K562 (cell line): Measurements from ENCODE around the gene DAG1. TPM values are rescaled to one million over a fixed set of nuclear protein-coding genes. Genes with fewer than 3 reads are reported as not detected.

Experiments
- ATAC-seq: fragments of 200-7000 bp; cut with Tn5 transposase; 3 replicates; pipeline ENCODE4 v1.9.1; 2020; ENCODE audit warnings: moderate library complexity
- BruUV-seq: library from RNA; stranded (reverse); fragments of 400-500 nt; replicated peaks from 2 replicates; lab custom pipeline; 2021; lab: Mats Ljungman, UMichigan
- CTCF ChIA-PET: fragments of 300-600 bp; formaldehyde crosslinking; extraction: SDS; loops from one replicate; lab custom pipeline; 2021; ENCODE audit warnings: low intra/inter-chr PET ratio; lab: Yijun Ruan, JAX
- POLR2A ChIA-PET: fragments of 300-600, 350-650 bp; sonication (Branson Sonifier 250); formaldehyde crosslinking; extraction: SDS; loops from one replicate; lab custom pipeline; 2021; ENCODE audit warnings: antibody characterized with exemption, inconsistent platforms; lab: Yijun Ruan, JAX
- DNase-seq, 4 experiments: peaks; one replicate each; pipeline versions ENCODE4 v3.0.0 to v3.0.0-alpha.2; 2011 to 2018; ENCODE audit warnings: low spot score in 3 of 4, mixed read lengths in 3 of 4; ENCODE audit errors: extremely low read depth in 1 of 4
- FAIRE-seq: peaks from 2 replicates; lab custom pipeline; 2011; peaks lifted over from hg19 to GRCh38; lab: Jason Lieb, UNC
- H2AFZ ChIP-seq: 2 replicates; pipeline ENCODE4 v1.6.0; 2011; ENCODE audit warnings: low read depth, low read length, control low read depth, inconsistent platforms
- H3K27ac ChIP-seq: fragments of 200-600 bp; 3 replicates; pipeline ENCODE4 v1.8.0; 2011; ENCODE audit warnings: low read depth, mild to moderate bottlenecking, control low read depth, inconsistent platforms, low read length, moderate library complexity, mixed read lengths; ENCODE audit errors: extremely low read depth
- H3K27me3 ChIP-seq, 2 experiments: fragments of 300-600 bp in 1 of 2; 2 replicates in 1 of 2; 3 replicates in 1 of 2; pipeline versions ENCODE4 v1.6.0 to v1.8.0; 2011; ENCODE audit warnings: inconsistent platforms in 2 of 2, low read length in 2 of 2, mild to moderate bottlenecking in 1 of 2, mixed read lengths in 1 of 2, moderate library complexity in 1 of 2; ENCODE audit not compliant: control insufficient read depth in 2 of 2, insufficient read depth in 2 of 2
- H3K36me3 ChIP-seq: fragments of 300-600 bp; 3 replicates; pipeline ENCODE4 v1.8.0; 2011; ENCODE audit warnings: mild to moderate bottlenecking, low read length, inconsistent platforms; ENCODE audit not compliant: control insufficient read depth, insufficient read depth
- H3K4me1 ChIP-seq, 2 experiments: fragments of 200-600 bp in 1 of 2; replicated peaks in 1 of 2; 2 replicates in 1 of 2; 3 replicates in 1 of 2; pipeline versions ENCODE4 v1.5.1 to v1.8.0; 2011; ENCODE audit warnings: inconsistent platforms in 2 of 2, low read length in 2 of 2, mild to moderate bottlenecking in 1 of 2, mixed read lengths in 1 of 2, moderate library complexity in 1 of 2; ENCODE audit not compliant: control insufficient read depth in 2 of 2, insufficient read depth in 2 of 2
- H3K4me2 ChIP-seq: 2 replicates; pipeline ENCODE4 v1.6.1; 2011; ENCODE audit warnings: low read length, control low read depth, inconsistent platforms, mixed read lengths; ENCODE audit not compliant: insufficient read depth
- H3K4me3 ChIP-seq: fragments of 200-600 bp; sonication (generic), shearing (Covaris generic); 2 replicates; pipeline ENCODE4 v1.5.1; 2016; ENCODE audit warnings: control low read depth, inconsistent platforms
- H3K79me2 ChIP-seq: fragments of 200-600 bp; 3 replicates; pipeline ENCODE4 v1.8.0; 2011; ENCODE audit warnings: low read length, inconsistent platforms; ENCODE audit not compliant: control insufficient read depth, insufficient read depth
- H3K9ac ChIP-seq, 2 experiments: 2 replicates each; pipeline versions ENCODE4 v1.6.0 to v1.6.1; 2011; ENCODE audit warnings: low read depth in 2 of 2, low read length in 2 of 2, control low read depth in 1 of 2, inconsistent platforms in 1 of 2, mild to moderate bottlenecking in 1 of 2, mixed read lengths in 1 of 2; ENCODE audit not compliant: insufficient read depth in 1 of 2
- H3K9me1 ChIP-seq: one replicate; pipeline ENCODE4 v1.6.0; 2011; ENCODE audit warnings: inconsistent platforms, mild to moderate bottlenecking, low read length, moderate library complexity; ENCODE audit not compliant: control insufficient read depth, insufficient read depth
- H3K9me3 ChIP-seq: replicated peaks from 2 replicates; pipeline ENCODE4 v1.5.1; 2011; ENCODE audit warnings: low read depth, low read length, inconsistent platforms; ENCODE audit not compliant: control insufficient read depth, insufficient read depth
- H4K20me1 ChIP-seq: replicated peaks from 2 replicates; pipeline ENCODE4 v1.6.1; 2011; ENCODE audit warnings: low read length, inconsistent platforms, mixed read lengths; ENCODE audit not compliant: control insufficient read depth, insufficient read depth
- ZNF518B ChIP-seq: fragments of 250-450 bp; sonication (Bioruptor Pico); IDR thresholded peaks from 2 replicates; pipeline ENCODE4 v1.5.0; 2021; ENCODE audit warnings: mild to moderate bottlenecking, moderate library complexity
- WGBS: fragments of 100-300 bp; shearing (Covaris generic); methylation state at CpG from one replicate; pipeline ENCODE4 v1.1.6; 2016; ENCODE audit warnings: low coverage, mixed read lengths; ENCODE audit not compliant: insufficient coverage; ENCODE audit errors: missing lambda C conversion rate; 5-methylcytosine and 5-hydroxymethylcytosine counted together
- in situ Hi-C: fragments of 300-500 bp; cut with MboI; formaldehyde crosslinking; loops from 4 replicates; pipeline ENCODE4 v1.15.0; 2018; ENCODE audit warnings: inconsistent platforms, mixed read lengths
- intact Hi-C: fragments of 100-400 bp; cut with micrococcal nuclease; formaldehyde crosslinking; loops from 2 replicates; pipeline ENCODE4 v1.14.2; 2022
- polyA plus RNA-seq, 8 experiments: library from polyadenylated mRNA; depleted of rRNA in 4 of 8; stranded (reverse) in 5 of 8; unstranded in 3 of 8; fragments of >200 nt; fragmentation: Nextera tagmentation in 2 of 8; fragmentation: Illumina TruSeq in 1 of 8; extraction: Ambion mirVana in 2 of 8; extraction: Trizol in 1 of 8; gene quantifications; 2 replicates each; pipeline versions ENCODE4 v1.2.1 to v1.2.3, GENCODE V29; 2011 to 2014; ENCODE audit warnings: inconsistent platforms in 1 of 8, missing spikeins in 1 of 8
- total RNA-seq, 7 experiments: library from RNA; depleted of rRNA in 6 of 7; stranded (reverse); fragments of >200 nt in 6 of 7; fragmentation: Illumina TruSeq in 2 of 7; extraction: Trizol in 2 of 7; gene quantifications; 2 replicates each; pipeline versions ENCODE4 v1.2.1 to v1.2.3, GENCODE V29; 2011 to 2021; ENCODE audit warnings: low replicate concordance in 1 of 7
- TF ChIP-seq, protein P1 (sequence below): fragments of 450-650 bp; IDR thresholded peaks from 2 replicates; pipeline ENCODE4 v1.6.1; 2018; ENCODE audit not compliant: partially characterized antibody

Gene DAG1
- total and polyA plus RNA-seq, 9 of the 15 experiments (the other 6 are each of a cell fraction or from before 2014, with no cell fraction given), result 0.29 to 19.6 (median 8.2) TPM

GRCh38 chr3:49536875-49537533 lies 66.9 kb downstream of the DAG1 start:
- Histone ChIP-seq H3K4me3 (no peak overlapping the region), H3K4me1 (peaks cover 2 to 11% of the 10 kb centered on the region in 2 experiments; a peak in 3 of 5 replicates), H3K9ac (no peak overlapping the region), H2AFZ (no peak overlapping the region), H3K9me3 (no peaks in the 10 kb centered on the region), H3K4me2 (no peak overlapping the region), H3K27me3 (no peaks in the 10 kb centered on the region), H3K79me2 (no peaks in the 10 kb centered on the region), H3K27ac (no peak overlapping the region), H3K36me3 (peaks cover 17% of the 10 kb centered on the region; the same call in 1 of the 3 replicates), H3K9me1 (no peaks in the 10 kb centered on the region), H4K20me1 (no peaks in the 10 kb centered on the region)
- ATAC-seq (no peak), DNase-seq (no peak), FAIRE-seq (no peak)
- POLR2A ChIA-PET, result interaction anchor here (0.7 to 1.5 kb wide), 2 partner anchors 8 to 38 kb away, joined by 4 read pairs; no protein-coding TSS in a partner anchor
- CTCF ChIA-PET, result no interaction called here
- intact Hi-C loops (no loop called here), in situ Hi-C loops (no loop called here)
- WGBS, result 69% methylated on average over 16 of the region's 16 CpGs
- no TSS peak for BruUV-seq
- TF ChIP-seq, protein P1, sequence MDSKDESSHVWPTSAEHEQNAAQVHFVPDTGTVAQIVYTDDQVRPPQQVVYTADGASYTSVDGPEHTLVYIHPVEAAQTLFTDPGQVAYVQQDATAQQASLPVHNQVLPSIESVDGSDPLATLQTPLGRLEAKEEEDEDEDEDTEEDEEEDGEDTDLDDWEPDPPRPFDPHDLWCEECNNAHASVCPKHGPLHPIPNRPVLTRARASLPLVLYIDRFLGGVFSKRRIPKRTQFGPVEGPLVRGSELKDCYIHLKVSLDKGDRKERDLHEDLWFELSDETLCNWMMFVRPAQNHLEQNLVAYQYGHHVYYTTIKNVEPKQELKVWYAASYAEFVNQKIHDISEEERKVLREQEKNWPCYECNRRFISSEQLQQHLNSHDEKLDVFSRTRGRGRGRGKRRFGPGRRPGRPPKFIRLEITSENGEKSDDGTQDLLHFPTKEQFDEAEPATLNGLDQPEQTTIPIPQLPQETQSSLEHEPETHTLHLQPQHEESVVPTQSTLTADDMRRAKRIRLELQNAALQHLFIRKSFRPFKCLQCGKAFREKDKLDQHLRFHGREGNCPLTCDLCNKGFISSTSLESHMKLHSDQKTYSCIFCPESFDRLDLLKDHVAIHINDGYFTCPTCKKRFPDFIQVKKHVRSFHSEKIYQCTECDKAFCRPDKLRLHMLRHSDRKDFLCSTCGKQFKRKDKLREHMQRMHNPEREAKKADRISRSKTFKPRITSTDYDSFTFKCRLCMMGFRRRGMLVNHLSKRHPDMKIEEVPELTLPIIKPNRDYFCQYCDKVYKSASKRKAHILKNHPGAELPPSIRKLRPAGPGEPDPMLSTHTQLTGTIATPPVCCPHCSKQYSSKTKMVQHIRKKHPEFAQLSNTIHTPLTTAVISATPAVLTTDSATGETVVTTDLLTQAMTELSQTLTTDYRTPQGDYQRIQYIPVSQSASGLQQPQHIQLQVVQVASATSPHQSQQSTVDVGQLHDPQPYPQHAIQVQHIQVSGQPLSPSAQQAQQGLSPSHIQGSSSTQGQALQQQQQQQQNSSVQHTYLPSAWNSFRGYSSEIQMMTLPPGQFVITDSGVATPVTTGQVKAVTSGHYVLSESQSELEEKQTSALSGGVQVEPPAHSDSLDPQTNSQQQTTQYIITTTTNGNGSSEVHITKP, result no peak
- TF ChIP-seq ZNF518B (CRISPR knock-in tag), result no peak
